Measurements from ENCODE around the gene COL6A2.

GRCh38 chr21:46159841-46160656, 62.1 kb downstream of the COL6A2 start:
- TF ChIP-seq CTCF (IDR thresholded peaks at IDR 0.05; ENCODE audit: poor library complexity) (no peak), EZH2 (IDR thresholded peaks at IDR 0.05; ENCODE audit: borderline replicate concordance) (no peak)
